ENCODE data around the gene PRPSAP1.

GRCh38 chr17:76318586-76318985 lies 35.1 kb downstream of the PRPSAP1 start:
- TF ChIP-seq CTCF (IDR thresholded peaks at IDR 0.05) = no peak
- TF ChIP-seq POLR2A (IDR thresholded peaks at IDR 0.05) = no peak
- TF ChIP-seq POLR2AphosphoS5 (IDR thresholded peaks at IDR 0.05) = no peak

All from upper lobe of left lung (tissue), 4 donors.